Neural cell (in vitro differentiated cells): ENCODE data around the gene TSNAXIP1. TPM values are rescaled to one million over a fixed set of nuclear protein-coding genes. Genes with fewer than 3 reads are reported as not detected.

Experiments used
- H2AFZ ChIP-seq: fragments of 200-600, 300-800 bp; sonication (generic), shearing (Covaris generic); 2 replicates; pipeline ENCODE4 v1.6.0; 2014; ENCODE audit warnings: low read depth, mild to moderate bottlenecking, antibody characterized with exemption, low read length, moderate library complexity
- H3F3A ChIP-seq: fragments of 200-600 bp; shearing (Covaris generic); 2 replicates; pipeline ENCODE4 v1.6.1; 2016; ENCODE audit warnings: mild to moderate bottlenecking, moderate library complexity, mixed read lengths, antibody characterized with exemption, low read length; ENCODE audit not compliant: insufficient read depth, poor library complexity, severe bottlenecking
- H3K27ac ChIP-seq: fragments of 200-600, 300-800 bp; sonication (generic), shearing (Covaris generic); 2 replicates; pipeline ENCODE4 v1.5.1; 2014; ENCODE audit warnings: mild to moderate bottlenecking, low read length, moderate library complexity
- H3K27me3 ChIP-seq: fragments of 300-800, 200-600 bp; sonication (generic), shearing (Covaris generic); 2 replicates; pipeline ENCODE4 v1.6.0; 2014; ENCODE audit warnings: mild to moderate bottlenecking, low read depth, low read length, moderate library complexity; ENCODE audit not compliant: insufficient read depth
- H3K36me3 ChIP-seq: fragments of 300-800, 200-600 bp; sonication (generic), shearing (Covaris generic); 2 replicates; pipeline ENCODE4 v1.5.1; 2014; ENCODE audit warnings: mild to moderate bottlenecking, antibody characterized with exemption, low read length, moderate library complexity; ENCODE audit not compliant: insufficient read depth
- H3K4me2 ChIP-seq: fragments of 300-800, 200-600 bp; sonication (generic), shearing (Covaris generic); 2 replicates; pipeline ENCODE4 v1.6.0; 2014; ENCODE audit warnings: mild to moderate bottlenecking, low read length
- H3K4me3 ChIP-seq: fragments of 300-800, 200-600 bp; sonication (generic), shearing (Covaris generic); 2 replicates; pipeline ENCODE4 v1.5.1; 2014; ENCODE audit warnings: mild to moderate bottlenecking, low read length, moderate library complexity
- H3K79me2 ChIP-seq: fragments of 200-600 bp; shearing (Covaris generic); replicated peaks from 2 replicates; pipeline ENCODE4 v1.6.0; 2014; ENCODE audit warnings: mild to moderate bottlenecking, low read length, moderate library complexity; ENCODE audit not compliant: insufficient read depth
- H3K9ac ChIP-seq: fragments of 300-800, 200-600 bp; sonication (generic), shearing (Covaris generic); 2 replicates; pipeline ENCODE4 v1.6.1; 2016; ENCODE audit warnings: mild to moderate bottlenecking, low read length, mixed read lengths
- H3K9me2 ChIP-seq: fragments of 200-600 bp; shearing (Covaris generic); 2 replicates; pipeline ENCODE4 v1.6.1; 2016; ENCODE audit warnings: mild to moderate bottlenecking, low read length, mixed read lengths; ENCODE audit not compliant: insufficient read depth
- H3K9me3 ChIP-seq: fragments of 200-600, 300-800 bp; sonication (generic), shearing (Covaris generic); 2 replicates; pipeline ENCODE4 v1.6.1; 2016; ENCODE audit warnings: mild to moderate bottlenecking, mixed run types, low read length, moderate library complexity, mixed read lengths
- H4K20me1 ChIP-seq: fragments of 200-600 bp; shearing (Covaris generic); 2 replicates; pipeline ENCODE4 v1.6.1; 2016; ENCODE audit warnings: mild to moderate bottlenecking, mixed run types; ENCODE audit not compliant: insufficient read depth
- CTCF ChIP-seq: fragments of 450-650 bp; IDR thresholded peaks from 2 replicates; pipeline ENCODE4 v1.5.1; 2014; ENCODE audit warnings: antibody characterized with exemption, mild to moderate bottlenecking, moderate library complexity; ENCODE audit not compliant: poor library complexity, severe bottlenecking
- EP300 ChIP-seq: fragments of 450-650 bp; conservative IDR thresholded peaks from 2 replicates; pipeline ENCODE4 v1.6.1; 2014; ENCODE audit warnings: antibody characterized with exemption, mild to moderate bottlenecking, moderate library complexity; ENCODE audit not compliant: poor library complexity, severe bottlenecking
- EZH2 ChIP-seq: fragments of 200-600, 300-800 bp; shearing (Covaris generic), sonication (generic); IDR thresholded peaks from 2 replicates; pipeline ENCODE4 v1.6.1; 2014; ENCODE audit warnings: antibody characterized with exemption, low read length, borderline replicate concordance, mild to moderate bottlenecking; ENCODE audit not compliant: insufficient read depth, poor library complexity, severe bottlenecking
- MXI1 ChIP-seq: fragments of 450-650 bp; conservative IDR thresholded peaks from 2 replicates; pipeline ENCODE4 v1.6.1; 2014; ENCODE audit warnings: antibody characterized with exemption, mild to moderate bottlenecking; ENCODE audit not compliant: poor library complexity, severe bottlenecking
- POLR2AphosphoS5 ChIP-seq: IDR thresholded peaks from 2 replicates; pipeline ENCODE4 v1.6.1; 2012
- RAD21 ChIP-seq: fragments of 450-650 bp; conservative IDR thresholded peaks from 2 replicates; pipeline ENCODE4 v1.6.1; 2014; ENCODE audit warnings: antibody characterized with exemption, mild to moderate bottlenecking, moderate library complexity
- REST ChIP-seq: IDR thresholded peaks from 2 replicates; pipeline ENCODE4 v1.6.1; 2012; ENCODE audit warnings: borderline replicate concordance
- SMC3 ChIP-seq: fragments of 450-650 bp; conservative IDR thresholded peaks from 2 replicates; pipeline ENCODE4 v1.6.1; 2014; ENCODE audit warnings: antibody characterized with exemption, mild to moderate bottlenecking, moderate library complexity; ENCODE audit not compliant: poor library complexity
- TAF1 ChIP-seq: IDR thresholded peaks from 2 replicates; pipeline ENCODE4 v1.6.1; 2012; ENCODE audit warnings: low read depth
- polyA plus RNA-seq: library from polyadenylated mRNA; depleted of rRNA; stranded (reverse); fragments of >200 nt; gene quantifications from 2 replicates; pipeline ENCODE4 v1.2.3, GENCODE V29; 2014

TSNAXIP1 gene
- polyA plus RNA-seq, 1 donor from 2014 or later, result 31.0 TPM

DNA sequence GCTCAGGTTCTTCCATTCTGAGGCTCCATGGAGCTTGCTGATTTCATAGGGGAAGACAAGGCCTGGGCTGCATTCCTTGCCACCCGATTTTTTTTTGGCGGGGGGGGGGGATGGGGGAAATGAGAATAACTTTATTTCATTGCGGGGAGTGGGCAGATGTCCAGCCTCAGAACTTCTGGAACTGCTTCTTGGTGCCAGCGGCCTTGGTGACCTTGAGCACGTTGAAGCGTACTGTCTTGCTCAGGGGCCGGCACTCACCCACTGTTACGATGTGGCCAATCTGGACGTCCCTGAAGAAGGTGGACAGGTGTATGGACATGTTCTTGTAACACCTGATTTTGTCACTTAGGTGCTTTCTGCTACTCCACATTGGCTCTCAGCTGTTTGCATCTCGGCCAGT is 49.1 kb downstream of the TSNAXIP1 start:
- Histone ChIP-seq H3K9me2 (no peaks in the 10 kb centered on the region), H3K36me3 (no peaks in the 10 kb centered on the region), H3K9ac (no peak overlapping the region), H3K4me2 (no peak overlapping the region), H4K20me1 (no peaks in the 10 kb centered on the region), H3F3A (no peaks in the 10 kb centered on the region), H3K79me2 (peaks cover 70% of the 10 kb centered on the region), H3K9me3 (no peaks in the 10 kb centered on the region), H3K27ac (no peak overlapping the region), H3K27me3 (no peaks in the 10 kb centered on the region), H2AFZ (no peak overlapping the region), H3K4me3 (no peak overlapping the region)
- no peak for TF ChIP-seq POLR2AphosphoS5
- TF ChIP-seq MXI1, result no peak
- TF ChIP-seq REST, result no peak
- TF ChIP-seq SMC3, result no peak
- no peak for TF ChIP-seq EZH2
- TF ChIP-seq RAD21, result no peak
- TF ChIP-seq EP300, result no peak
- TF ChIP-seq CTCF, result no peak
- TF ChIP-seq TAF1, result no peak

DNA sequence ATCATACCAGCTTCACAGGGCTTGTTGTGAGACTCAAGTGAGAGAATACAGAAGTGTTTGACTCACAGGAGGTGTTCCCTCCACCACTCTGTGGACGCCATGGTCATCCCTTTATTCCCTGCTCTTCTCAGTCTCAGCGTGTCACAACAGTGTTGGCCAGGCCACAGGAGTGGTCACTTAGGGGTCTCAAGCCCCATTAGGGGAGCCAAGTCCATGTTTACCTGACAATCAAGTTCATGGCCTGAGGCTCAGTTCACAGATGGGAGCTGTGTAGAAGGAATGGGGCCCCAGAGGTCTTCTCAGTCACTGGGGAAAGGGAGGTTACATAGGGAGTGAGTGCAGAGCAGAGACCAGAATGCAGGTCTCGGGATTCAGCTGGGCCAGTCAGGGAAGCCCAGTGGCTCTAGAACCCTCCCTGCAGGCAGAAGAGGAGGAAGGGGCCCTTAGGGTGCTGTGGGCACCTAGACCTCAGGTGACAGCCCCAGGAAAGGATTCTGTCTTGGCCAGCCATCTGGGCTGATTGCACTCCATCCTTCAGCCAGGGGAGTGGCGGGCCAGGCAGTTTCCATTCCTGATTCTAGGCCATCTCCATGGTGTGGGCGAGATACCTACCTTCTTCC is 50.3 kb downstream of the TSNAXIP1 start:
- no peak for TF ChIP-seq RAD21
- no peak for TF ChIP-seq SMC3
- TF ChIP-seq CTCF, result no peak
- TF ChIP-seq EP300, result no peak
- TF ChIP-seq TAF1, result no peak
- no peak for TF ChIP-seq POLR2AphosphoS5
- no peak for TF ChIP-seq REST
- TF ChIP-seq MXI1, result no peak
- Histone ChIP-seq H4K20me1 (no peaks in the 10 kb centered on the region), H3K4me3 (no peak overlapping the region), H3F3A (no peaks in the 10 kb centered on the region), H3K27me3 (no peaks in the 10 kb centered on the region), H3K27ac (no peak overlapping the region), H3K79me2 (peaks cover 73% of the 10 kb centered on the region), H2AFZ (no peak overlapping the region), H3K9me2 (no peaks in the 10 kb centered on the region), H3K4me2 (no peak overlapping the region), H3K36me3 (no peaks in the 10 kb centered on the region), H3K9ac (no peak overlapping the region), H3K9me3 (no peaks in the 10 kb centered on the region)
